Measurements from ENCODE around the gene NTRK3.
"Not testable (repeated sequence)": the region's sequence is repeated elsewhere in the genome, so short reads cannot be mapped to it uniquely, and the experiment has no call there.

The NTRK3 gene

DNA sequence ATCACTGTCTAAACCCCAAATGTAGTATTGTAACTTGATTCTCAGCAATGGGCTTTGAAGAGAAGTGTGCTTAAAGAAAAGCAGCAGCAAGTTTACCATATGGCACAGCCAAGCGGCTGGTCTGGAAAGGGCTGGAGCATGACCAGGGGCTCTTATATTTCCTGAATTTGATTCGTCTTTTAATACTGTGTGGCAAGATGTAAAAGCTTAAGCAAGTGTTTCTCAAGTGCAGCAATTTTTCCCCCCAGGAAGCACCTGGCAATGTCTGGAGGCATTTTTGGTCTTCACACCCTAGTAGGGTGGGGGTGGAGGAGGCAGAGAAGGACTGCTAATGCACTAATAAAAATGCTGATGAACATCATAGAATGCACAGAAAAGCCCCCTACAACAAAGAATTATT lies 397.9 kb downstream of the NTRK3 start:
- H3K9me3 ChIP-seq (ENCODE audit: insufficient read depth, low read depth, low read length) = no peaks in the 10 kb centered on the region
- H3K9ac ChIP-seq (ENCODE audit: low read depth, low read length) = no peak overlapping the region
- H3K36me3 ChIP-seq (ENCODE audit: insufficient read depth, low read depth, low read length) = no peaks in the 10 kb centered on the region
- H3K4me3 ChIP-seq (ENCODE audit: low read length) = no peak overlapping the region
- no peak overlapping the region for H3K27ac ChIP-seq (ENCODE audit: low read length)
- H3K27me3 ChIP-seq (ENCODE audit: insufficient read depth, low read length) = peaks cover 64% of the 10 kb centered on the region; the same call in 1 of the 2 replicates
- H3K4me1 ChIP-seq (ENCODE audit: insufficient read depth, low read length) = no peaks in the 10 kb centered on the region

DNA sequence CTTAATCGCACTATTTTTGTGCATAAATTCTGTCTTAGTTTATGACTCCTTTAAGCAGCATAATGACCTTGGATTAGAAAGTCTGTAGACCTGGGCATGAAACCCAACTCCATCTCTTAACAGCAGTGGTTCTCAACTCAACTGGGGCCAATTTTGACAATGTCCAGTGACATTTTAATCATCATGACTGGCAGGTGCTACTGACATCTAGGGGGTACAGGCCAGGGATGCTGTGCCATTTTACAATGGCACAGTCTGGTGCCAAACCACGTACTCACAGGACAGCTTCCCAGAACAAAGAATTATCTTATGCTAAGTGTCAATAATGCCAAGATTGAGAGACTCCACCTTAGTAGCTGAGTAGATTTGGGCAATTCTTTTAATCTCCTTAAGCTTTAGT lies 405.0 kb downstream of the NTRK3 start:
- Histone ChIP-seq H3K36me3 (ENCODE audit: insufficient read depth, low read depth, low read length) (no peaks in the 10 kb centered on the region), H3K27ac (ENCODE audit: low read length) (no peak overlapping the region), H3K4me3 (ENCODE audit: low read length) (no peak overlapping the region), H3K27me3 (ENCODE audit: insufficient read depth, low read length) (peaks cover 18% of the 10 kb centered on the region; the same call in 1 of the 2 replicates), H3K9me3 (ENCODE audit: insufficient read depth, low read depth, low read length) (no peaks in the 10 kb centered on the region), H3K9ac (ENCODE audit: low read depth, low read length) (no peak overlapping the region), H3K4me1 (ENCODE audit: insufficient read depth, low read length) (no peaks in the 10 kb centered on the region)

DNA sequence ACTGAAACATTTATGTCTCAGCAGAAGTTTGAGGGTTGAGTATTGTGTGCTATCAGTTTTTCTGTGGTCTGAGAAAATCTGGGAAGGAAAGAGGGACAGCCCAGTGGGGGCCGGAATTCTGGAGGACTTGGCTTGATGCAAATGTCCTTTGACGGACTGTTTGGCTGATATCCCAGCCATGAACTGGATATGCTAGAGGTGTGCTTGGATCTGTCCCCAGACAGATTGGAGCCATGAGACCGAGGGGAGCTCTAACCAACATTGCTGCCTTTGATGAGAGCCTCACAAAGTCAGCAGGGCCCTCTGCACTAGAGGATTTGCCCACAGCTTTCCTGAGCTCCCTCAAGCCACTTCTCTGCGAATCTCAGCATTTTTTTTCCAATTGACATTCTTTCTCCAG lies 405.6 kb downstream of the NTRK3 start:
- Histone ChIP-seq H3K4me1 (ENCODE audit: insufficient read depth, low read length) (no peaks in the 10 kb centered on the region), H3K9me3 (ENCODE audit: insufficient read depth, low read depth, low read length) (no peaks in the 10 kb centered on the region), H3K4me3 (ENCODE audit: low read length) (no peak overlapping the region), H3K27ac (ENCODE audit: low read length) (no peak overlapping the region), H3K9ac (ENCODE audit: low read depth, low read length) (no peak overlapping the region), H3K36me3 (ENCODE audit: insufficient read depth, low read depth, low read length) (no peaks in the 10 kb centered on the region), H3K27me3 (ENCODE audit: insufficient read depth, low read length) (peaks cover 15% of the 10 kb centered on the region; the same call in 1 of the 2 replicates)

DNA sequence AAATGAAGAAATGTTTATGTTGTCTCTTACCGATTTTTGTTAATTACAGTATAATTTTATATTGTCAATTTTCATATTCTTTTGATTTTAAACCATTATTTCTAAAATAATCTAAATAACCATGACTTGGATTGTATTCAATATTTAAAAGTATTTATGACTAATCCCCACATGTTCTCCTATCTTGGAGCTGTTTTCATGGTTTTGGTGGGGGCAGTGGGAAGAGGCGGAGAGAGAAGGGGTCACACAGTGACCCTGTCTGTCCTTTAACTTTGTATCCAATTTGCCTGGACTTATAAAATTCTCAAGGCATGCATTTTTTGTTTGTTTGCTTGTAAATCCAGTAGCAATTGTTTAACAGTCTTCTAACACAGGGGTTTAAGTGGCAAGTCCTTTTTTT lies 407.4 kb downstream of the NTRK3 start:
- no peak overlapping the region for H3K4me3 ChIP-seq (ENCODE audit: low read length)
- no peak overlapping the region for H3K27ac ChIP-seq (ENCODE audit: low read length)
- no peaks in the 10 kb centered on the region for H3K36me3 ChIP-seq (ENCODE audit: insufficient read depth, low read depth, low read length)
- H3K4me1 ChIP-seq (ENCODE audit: insufficient read depth, low read length) = no peaks in the 10 kb centered on the region
- peaks cover 6% of the 10 kb centered on the region; the same call in 1 of the 2 replicates for H3K27me3 ChIP-seq (ENCODE audit: insufficient read depth, low read length)
- no peaks in the 10 kb centered on the region for H3K9me3 ChIP-seq (ENCODE audit: insufficient read depth, low read depth, low read length)
- H3K9ac ChIP-seq (ENCODE audit: low read depth, low read length) = no peak overlapping the region

DNA sequence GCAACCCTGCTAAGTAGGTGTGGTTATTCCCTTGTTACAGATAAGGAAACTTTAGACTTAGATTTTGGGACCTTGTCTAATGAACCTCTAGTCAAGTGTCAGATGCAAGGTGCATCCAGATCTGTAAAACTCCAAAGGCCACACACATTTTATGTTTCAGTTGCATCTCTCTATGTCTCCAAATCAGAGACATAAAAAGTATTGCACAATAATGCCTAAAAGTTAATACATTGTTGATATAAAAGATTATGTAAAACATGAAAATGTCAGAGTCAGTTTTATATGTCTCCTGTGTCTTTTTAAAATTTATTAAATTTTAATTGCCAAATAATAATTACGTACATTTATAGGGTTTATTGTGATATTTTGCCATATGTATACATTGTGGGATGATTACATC lies 408.5 kb downstream of the NTRK3 start:
- H3K9me3 ChIP-seq (ENCODE audit: insufficient read depth, low read depth, low read length) = no peaks in the 10 kb centered on the region
- no peak overlapping the region for H3K9ac ChIP-seq (ENCODE audit: low read depth, low read length)
- H3K36me3 ChIP-seq (ENCODE audit: insufficient read depth, low read depth, low read length) = no peaks in the 10 kb centered on the region
- no peak overlapping the region for H3K4me3 ChIP-seq (ENCODE audit: low read length)
- H3K27ac ChIP-seq (ENCODE audit: low read length) = no peak overlapping the region
- H3K27me3 ChIP-seq (ENCODE audit: insufficient read depth, low read length) = peaks cover under 1% of the 10 kb centered on the region; the same call in 1 of the 2 replicates
- no peaks in the 10 kb centered on the region for H3K4me1 ChIP-seq (ENCODE audit: insufficient read depth, low read length)

DNA sequence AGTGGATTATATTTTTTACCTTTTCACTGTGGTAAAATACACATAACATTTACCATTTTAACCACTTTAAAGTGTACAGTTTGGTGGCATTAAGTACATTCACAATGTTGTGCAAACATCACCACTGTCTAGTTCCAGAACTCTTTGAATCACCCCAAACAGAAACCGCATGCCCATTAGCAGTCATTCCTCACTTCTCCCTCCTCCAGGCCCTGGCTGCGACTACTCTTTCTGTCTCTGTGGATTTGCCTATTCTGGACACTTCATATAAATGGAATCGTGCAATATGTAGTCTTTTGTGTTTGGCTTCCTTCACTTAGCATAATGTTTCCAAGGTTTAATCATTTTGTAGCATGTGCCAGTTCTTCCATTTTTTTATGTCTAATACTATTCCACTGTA lies 409.8 kb downstream of the NTRK3 start:
- Histone ChIP-seq H3K9me3 (ENCODE audit: insufficient read depth, low read depth, low read length) (no peaks in the 10 kb centered on the region), H3K4me1 (ENCODE audit: insufficient read depth, low read length) (no peaks in the 10 kb centered on the region), H3K27ac (ENCODE audit: low read length) (no peak overlapping the region), H3K27me3 (ENCODE audit: insufficient read depth, low read length) (peaks cover 3% of the 10 kb centered on the region; the same call in 1 of the 2 replicates), H3K9ac (ENCODE audit: low read depth, low read length) (no peak overlapping the region), H3K36me3 (ENCODE audit: insufficient read depth, low read depth, low read length) (no peaks in the 10 kb centered on the region), H3K4me3 (ENCODE audit: low read length) (no peak overlapping the region)

DNA sequence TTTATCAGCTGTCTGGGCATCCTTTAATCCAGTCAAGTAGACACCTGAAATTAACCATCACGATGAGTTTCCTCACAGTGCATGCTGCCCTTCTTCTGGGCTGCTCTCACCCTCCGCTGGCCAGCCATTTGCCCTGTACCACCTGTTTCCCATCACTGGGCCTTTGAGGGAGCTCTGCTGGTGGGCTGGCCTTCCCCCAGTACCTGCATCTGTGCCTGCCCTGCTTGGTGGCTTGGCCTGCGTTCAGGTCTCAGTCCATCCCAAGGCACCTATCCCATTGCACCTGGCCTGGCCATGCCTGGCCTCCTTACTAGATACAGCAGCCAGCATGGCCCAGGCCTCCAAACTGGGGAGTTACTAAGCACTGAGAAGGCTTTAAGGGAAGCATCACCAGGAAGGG lies 413.2 kb downstream of the NTRK3 start:
- H3K4me1 ChIP-seq (ENCODE audit: insufficient read depth, low read length) = no peaks in the 10 kb centered on the region
- H3K9me3 ChIP-seq (ENCODE audit: insufficient read depth, low read depth, low read length) = no peaks in the 10 kb centered on the region

DNA sequence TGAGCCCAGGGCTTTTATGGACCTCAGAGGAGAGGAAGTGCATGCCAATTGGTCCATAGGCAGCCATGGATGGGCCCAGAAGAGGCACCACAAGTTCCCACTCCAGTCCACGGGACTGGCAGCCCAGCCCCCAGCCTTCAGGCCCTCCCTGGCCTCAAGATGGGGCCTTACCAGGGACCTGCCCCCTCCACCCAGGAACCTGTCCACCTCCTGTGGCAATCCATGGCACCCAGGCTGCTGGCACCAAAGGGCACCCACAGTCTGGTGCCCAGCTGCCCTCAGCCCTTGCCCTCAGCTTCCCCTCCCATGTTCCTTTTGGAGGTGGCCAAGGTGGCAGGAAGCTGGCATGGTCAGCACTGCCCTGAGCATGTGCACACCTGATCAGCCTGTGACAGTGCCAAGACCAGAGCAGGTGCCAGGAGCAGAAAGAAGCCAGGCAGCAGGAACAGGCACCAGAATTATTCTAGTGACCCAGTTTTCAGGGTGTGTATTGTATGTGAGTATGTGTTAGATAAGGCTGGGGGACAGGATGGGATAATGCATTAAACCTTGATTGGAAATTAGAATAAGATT lies 415.0 kb downstream of the NTRK3 start:
- Histone ChIP-seq H3K36me3 (ENCODE audit: insufficient read depth, low read depth, low read length) (no peaks in the 10 kb centered on the region), H3K27ac (ENCODE audit: low read length) (no peak overlapping the region), H3K4me3 (ENCODE audit: low read length) (no peak overlapping the region), H3K9me3 (ENCODE audit: insufficient read depth, low read depth, low read length) (peaks cover 4% of the 10 kb centered on the region; the same call in 1 of the 2 replicates), H3K9ac (ENCODE audit: low read depth, low read length) (no peak overlapping the region), H3K27me3 (ENCODE audit: insufficient read depth, low read length) (peaks cover 3% of the 10 kb centered on the region; the same call in 1 of the 2 replicates), H3K4me1 (ENCODE audit: insufficient read depth, low read length) (no peaks in the 10 kb centered on the region)

More for the DNA sequence above, 413.2 kb downstream of the NTRK3 start:
- Histone ChIP-seq H3K27me3 (ENCODE audit: insufficient read depth, low read length) (peaks cover 3% of the 10 kb centered on the region; the same call in 1 of the 2 replicates), H3K4me3 (ENCODE audit: low read length) (no peak overlapping the region), H3K27ac (ENCODE audit: low read length) (no peak overlapping the region), H3K9ac (ENCODE audit: low read depth, low read length) (no peak overlapping the region), H3K36me3 (ENCODE audit: insufficient read depth, low read depth, low read length) (no peaks in the 10 kb centered on the region)

DNA sequence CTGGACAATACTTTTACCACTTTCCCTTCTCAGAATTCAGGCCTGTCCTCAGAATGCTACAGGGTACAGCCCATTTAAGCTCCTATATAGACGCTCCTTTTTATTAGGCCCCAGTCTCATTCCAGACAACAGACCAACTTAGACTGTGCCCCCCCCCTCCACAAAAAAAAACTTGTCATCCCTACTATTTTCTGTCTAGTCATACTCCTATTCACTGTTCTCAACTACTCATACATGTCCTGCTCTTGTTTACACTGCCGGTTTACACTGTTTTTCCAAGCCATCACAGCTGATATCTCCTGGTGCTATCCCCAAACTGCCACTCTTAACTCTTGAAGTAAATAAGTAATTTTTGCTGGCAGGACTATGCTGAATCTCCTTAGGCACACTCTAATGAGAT lies 420.7 kb downstream of the NTRK3 start:
- not testable (repeated sequence) for H3K36me3 ChIP-seq (ENCODE audit: insufficient read depth, low read depth, low read length); H3K9me3 ChIP-seq (ENCODE audit: insufficient read depth, low read depth, low read length); H3K27me3 ChIP-seq (ENCODE audit: insufficient read depth, low read length); H3K4me1 ChIP-seq (ENCODE audit: insufficient read depth, low read length); H3K4me3 ChIP-seq (ENCODE audit: low read length); H3K27ac ChIP-seq (ENCODE audit: low read length); H3K9ac ChIP-seq (ENCODE audit: low read depth, low read length)

DNA sequence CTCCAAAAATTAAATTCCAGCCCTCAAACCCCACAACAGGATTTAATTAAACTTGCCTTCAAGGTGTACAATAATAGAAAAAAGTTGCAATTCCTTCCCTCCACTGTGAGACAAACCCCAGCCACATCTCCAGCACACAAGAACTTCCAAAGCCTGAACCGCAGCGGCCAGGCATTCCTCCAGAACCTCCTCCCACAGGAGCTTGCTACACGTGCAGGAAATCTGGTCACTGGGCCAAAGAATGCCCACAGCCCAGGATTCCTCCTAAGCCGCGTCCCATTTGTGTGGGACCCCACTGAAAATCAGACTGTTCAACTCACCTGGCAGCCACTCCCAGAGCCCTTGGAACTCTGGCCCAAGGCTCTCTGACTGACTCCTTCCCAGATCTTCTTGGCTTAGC lies 423.2 kb downstream of the NTRK3 start:
- peaks cover 24% of the 10 kb centered on the region for H3K27me3 ChIP-seq (ENCODE audit: insufficient read depth, low read length)
- not testable (repeated sequence) for H3K9ac ChIP-seq (ENCODE audit: low read depth, low read length); H3K4me3 ChIP-seq (ENCODE audit: low read length); H3K4me1 ChIP-seq (ENCODE audit: insufficient read depth, low read length); H3K27ac ChIP-seq (ENCODE audit: low read length); H3K36me3 ChIP-seq (ENCODE audit: insufficient read depth, low read depth, low read length); H3K9me3 ChIP-seq (ENCODE audit: insufficient read depth, low read depth, low read length)

DNA sequence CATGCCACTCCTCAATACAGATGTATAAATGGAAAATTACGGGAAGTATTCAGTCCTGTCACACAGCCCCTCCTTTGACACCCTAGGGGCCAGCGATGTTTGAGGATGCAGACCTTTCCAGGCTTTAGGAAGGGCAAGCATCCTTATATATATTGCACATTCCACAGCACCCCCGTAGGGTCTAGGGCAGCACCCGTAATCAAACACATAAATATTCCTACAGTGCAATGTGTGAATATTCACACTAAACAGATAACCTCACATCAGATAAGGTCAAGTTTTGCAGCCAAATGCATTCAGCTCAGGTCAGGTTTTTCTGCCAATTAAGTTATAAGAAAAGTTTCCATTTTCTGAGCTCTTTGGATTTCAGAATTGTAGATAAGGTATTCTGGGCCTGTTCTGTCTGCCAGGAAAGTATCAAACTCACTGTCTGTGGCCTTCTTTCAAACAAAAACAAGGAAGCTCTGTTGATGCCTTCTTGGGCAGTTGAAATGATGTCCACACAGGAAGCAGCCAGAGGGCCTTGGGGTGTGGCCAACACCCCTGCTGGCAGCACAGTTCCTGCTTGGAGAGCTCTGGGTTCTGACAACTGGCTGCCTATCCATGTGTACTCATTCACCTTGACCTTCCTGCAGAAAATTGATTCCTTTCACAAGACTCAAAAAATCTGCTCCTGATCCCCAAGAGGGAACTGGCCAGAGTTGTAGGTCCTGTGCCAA lies 427.0 kb downstream of the NTRK3 start:
- Histone ChIP-seq H3K4me3 (ENCODE audit: low read length) (no peak overlapping the region), H3K36me3 (ENCODE audit: insufficient read depth, low read depth, low read length) (no peaks in the 10 kb centered on the region), H3K27me3 (ENCODE audit: insufficient read depth, low read length) (peaks cover 62% of the 10 kb centered on the region), H3K9ac (ENCODE audit: low read depth, low read length) (no peak overlapping the region), H3K9me3 (ENCODE audit: insufficient read depth, low read depth, low read length) (no peaks in the 10 kb centered on the region), H3K4me1 (ENCODE audit: insufficient read depth, low read length) (peaks cover 3% of the 10 kb centered on the region; the same call in 1 of the 2 replicates), H3K27ac (ENCODE audit: low read length) (no peak overlapping the region)

DNA sequence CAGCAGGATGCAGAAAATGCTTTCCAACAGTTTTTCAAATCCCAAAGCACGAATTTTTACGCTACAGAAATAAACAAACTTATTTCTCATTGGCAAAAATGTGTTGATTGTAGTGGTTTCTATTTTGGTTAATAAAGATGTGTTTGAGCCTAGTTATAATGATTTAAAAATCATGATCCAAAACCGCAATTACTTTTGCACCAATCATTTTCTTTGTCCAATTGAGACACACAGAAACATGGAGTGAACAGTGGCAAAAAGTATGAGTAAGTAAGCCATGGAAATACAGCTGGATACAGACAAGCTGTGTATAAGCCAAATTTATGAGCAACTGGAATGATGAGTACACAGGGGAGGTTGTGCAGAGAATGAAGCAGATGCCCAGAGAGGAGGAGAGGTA lies 427.9 kb downstream of the NTRK3 start:
- no peak overlapping the region for H3K27ac ChIP-seq (ENCODE audit: low read length)
- no peaks in the 10 kb centered on the region for H3K9me3 ChIP-seq (ENCODE audit: insufficient read depth, low read depth, low read length)
- no peak overlapping the region for H3K9ac ChIP-seq (ENCODE audit: low read depth, low read length)
- H3K27me3 ChIP-seq (ENCODE audit: insufficient read depth, low read length) = peaks cover 70% of the 10 kb centered on the region
- no peaks in the 10 kb centered on the region for H3K36me3 ChIP-seq (ENCODE audit: insufficient read depth, low read depth, low read length)
- H3K4me1 ChIP-seq (ENCODE audit: insufficient read depth, low read length) = peaks cover 3% of the 10 kb centered on the region; the same call in 1 of the 2 replicates
- H3K4me3 ChIP-seq (ENCODE audit: low read length) = no peak overlapping the region

Data from iPS-20b (cell line).